Activated CD8-positive, alpha-beta memory T cell treated with anti-CD3 and anti-CD28 coated beads for 24 hours (primary cell): ENCODE measurements around the gene ZNF329.
"Not testable (repeated sequence)": the region's sequence is repeated elsewhere in the genome, so short reads cannot be mapped to it uniquely, and the experiment has no call there.

Experiments used
- DNase-seq: peaks from one replicate; pipeline ENCODE4 v3.0.0-alpha.2; 2020

ZNF329 gene

GRCh38 chr19:58150328-58150921, at the start of gene ZNF329:
TSS of gene ZNF329 (minus strand) at chr19:58150789. CDS start at chr19:58129503, 21,286 bp downstream.
- peak; percentile 99 for DNase-seq

DNA sequence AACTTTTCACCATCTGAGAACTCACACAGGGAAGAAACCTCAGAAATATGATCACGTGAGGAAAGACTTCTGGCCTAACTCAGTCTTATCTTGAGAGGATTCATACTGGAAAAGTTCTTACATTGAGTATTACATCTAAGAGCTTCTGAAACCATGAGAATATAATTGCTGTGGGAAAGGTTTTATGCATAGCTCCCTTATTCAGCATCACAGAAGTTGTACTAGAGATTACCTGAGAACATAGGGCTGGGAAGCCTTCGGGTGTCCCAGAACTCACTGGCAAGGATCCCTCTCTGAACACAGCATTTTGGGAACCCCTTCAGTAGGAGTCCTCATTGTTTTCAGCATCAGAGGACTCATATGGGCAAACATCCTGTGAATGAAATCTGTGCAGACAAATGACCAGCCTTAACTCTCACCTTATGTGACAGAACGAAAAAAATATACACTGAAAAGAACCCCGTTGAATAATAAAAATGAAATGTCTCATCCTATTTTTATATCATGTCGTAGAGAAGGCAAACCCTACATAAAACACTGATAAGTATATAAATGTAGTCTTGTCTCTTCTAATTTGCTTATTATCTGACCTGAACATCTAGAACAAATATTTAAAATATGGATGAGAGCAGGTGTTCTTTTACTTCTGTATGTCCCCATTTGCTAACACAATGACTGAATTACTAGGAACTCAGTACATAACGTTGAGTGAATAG, 46.5 kb upstream of the ZNF329 start:
- no peak for DNase-seq

DNA sequence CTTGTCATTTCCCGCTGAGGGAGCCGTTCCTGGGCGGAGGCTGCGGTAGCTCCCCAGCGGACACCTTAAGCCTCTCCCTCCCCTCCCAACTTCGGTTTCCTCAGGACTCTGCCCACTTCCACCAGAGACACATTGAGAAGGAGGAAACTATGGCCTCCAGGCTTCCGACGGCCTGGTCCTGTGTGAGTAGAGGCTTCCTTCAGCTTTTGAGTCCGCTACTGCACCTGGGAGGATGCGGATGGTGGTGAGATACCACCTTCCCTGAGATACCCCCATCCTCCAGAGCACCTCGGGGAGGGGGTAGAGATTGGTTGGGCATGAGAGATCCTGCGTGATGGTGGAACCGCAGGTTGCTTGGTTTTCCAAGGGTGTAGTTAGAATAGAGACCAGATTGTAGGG, 33.2 kb upstream of the ZNF329 start:
- DNase-seq, result no peak

DNA sequence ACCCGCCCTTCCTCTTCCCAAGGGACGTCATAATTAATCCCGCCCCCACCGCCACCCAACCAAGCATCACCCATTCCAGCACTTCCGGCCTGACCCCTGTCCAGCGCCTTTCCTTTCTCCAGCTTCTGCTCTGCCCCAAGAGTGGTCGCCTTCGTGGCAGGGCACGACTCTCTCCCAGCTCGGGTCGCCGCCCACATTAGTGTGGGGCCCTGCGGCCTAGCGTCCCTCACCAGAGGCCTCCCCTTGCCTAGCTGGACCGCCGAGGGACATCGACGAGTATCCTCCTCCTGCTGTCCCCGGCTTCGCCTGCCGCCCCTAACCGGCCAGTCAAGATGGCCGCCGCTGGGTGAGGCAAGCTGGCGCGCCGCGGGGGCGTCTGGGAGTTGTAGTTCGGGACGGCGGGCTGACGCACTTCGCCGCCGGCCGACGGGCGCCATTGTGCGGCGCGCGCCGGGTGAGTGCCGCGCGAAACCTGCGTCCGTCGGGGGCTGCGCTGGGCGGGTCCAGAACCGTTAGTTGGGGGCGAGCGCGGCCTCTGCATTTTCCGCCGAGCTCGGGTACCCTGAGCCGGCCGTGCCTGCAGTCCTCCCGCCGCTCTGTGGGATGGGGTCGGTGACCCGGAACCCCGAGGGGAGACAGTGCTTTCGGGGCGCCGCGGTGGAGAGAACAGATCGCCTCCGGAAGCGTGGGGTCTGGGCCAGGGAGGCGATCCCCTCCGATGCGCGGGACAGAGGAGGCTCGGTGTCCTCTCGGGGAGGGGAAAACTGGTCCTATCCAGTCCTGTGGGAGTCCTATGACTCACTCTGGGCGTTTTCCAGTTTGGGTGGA, 32.6 kb upstream of the ZNF329 start, which contains the start of gene ZNF274:
Gene ZNF274 (plus strand): TSS at position 73 of the 828 bp plus-strand sequence. CDS start 905 bp downstream, outside the sequence.
- peak; percentile 97 for DNase-seq

GRCh38 chr19:58182577-58182988, 32.0 kb upstream of the ZNF329 start:
- DNase-seq, result no peak

GRCh38 chr19:58181902-58182576, 31.4 kb upstream of the ZNF329 start:
- peak; percentile 75 for DNase-seq

DNA sequence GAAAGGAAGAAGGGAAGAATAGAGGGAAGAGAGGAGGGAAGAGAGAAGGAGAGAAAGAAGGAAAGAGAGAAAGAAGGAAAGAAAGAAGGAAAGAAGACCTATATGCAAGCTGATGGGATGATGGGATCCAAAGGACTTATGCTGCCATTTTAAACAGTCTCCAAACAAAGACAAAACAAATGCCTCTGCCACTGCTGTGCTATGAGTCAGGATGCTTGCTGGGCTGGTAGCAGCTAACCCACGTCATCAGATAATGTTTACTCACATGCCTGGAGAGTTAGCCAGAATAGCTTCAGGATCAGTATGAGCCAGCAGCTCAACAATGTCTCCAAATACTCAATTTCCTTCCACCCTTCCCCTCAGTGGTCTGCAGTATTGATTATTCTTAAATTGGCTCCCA, 20.3 kb upstream of the ZNF329 start:
- no peak for DNase-seq

GRCh38 chr19:58166708-58167280, 16.2 kb upstream of the ZNF329 start:
- no peak for DNase-seq

- DNase-seq, result no peak
Measured at GRCh38 chr19:58166268-58166667, 15.7 kb upstream of the ZNF329 start.

DNA sequence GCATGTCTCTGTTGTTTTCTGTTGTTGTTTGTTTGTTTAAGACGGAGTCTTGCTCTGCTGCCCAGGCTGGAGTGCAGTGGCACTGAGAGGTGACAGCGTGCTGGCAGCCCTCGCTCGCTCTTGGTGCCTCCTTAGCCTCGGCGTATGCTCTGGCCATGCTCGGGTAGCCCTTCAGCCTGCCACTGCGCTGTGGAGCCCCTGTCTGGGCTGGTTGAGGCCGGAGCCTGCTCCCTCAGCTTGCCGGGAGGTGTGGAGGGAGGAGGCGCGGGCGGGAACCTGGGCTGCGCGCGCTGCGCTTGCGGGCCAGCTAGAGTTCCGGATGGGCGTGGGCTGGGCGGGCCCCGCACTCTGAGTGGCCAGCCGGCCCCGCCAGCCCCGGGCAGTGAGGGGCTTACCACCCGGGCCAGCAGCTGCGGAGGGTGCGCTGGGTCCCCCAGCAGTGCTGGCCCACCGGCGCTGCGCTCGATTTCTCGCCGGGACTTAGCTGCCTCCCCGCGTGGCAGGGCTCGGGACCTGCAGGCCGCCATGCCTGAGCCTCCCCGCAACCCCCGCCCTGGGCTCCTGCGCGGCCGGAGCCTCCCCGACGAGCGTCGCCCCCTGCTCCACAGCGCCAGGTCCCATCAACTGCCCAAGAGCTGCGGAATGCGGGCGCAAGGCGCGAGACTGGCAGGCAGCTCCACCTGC, 6.6 kb upstream of the ZNF329 start:
- DNase-seq, result no peak

- DNase-seq, result peak; percentile 100
Measured at GRCh38 chr19:58154679-58155648, 4.4 kb upstream of the ZNF329 start.

GRCh38 chr19:58154287-58154678, 3.7 kb upstream of the ZNF329 start:
- DNase-seq, result no peak

DNA sequence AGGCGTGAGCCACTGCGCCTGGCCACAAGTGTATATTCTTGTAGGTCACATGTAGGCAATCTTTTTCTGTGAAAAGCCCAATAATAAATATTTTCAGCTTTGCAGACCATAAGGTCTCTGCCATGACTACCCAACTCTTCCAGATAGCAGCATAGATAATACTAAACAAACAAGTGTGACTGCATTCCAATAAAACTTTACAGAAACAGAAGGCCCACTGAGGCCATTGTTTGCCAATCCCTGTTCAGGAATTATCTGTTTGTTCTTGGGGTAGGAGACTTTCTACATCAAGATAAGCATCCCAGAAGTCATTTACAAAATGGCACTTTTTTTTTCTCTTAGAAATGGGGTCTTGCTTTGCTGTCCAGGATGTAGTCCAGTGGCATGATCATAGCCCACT, 2.8 kb upstream of the ZNF329 start:
- DNase-seq, result no peak

- not testable (repeated sequence) for DNase-seq
Measured at GRCh38 chr19:58147475-58147874, 3.1 kb downstream of the ZNF329 start.

DNA sequence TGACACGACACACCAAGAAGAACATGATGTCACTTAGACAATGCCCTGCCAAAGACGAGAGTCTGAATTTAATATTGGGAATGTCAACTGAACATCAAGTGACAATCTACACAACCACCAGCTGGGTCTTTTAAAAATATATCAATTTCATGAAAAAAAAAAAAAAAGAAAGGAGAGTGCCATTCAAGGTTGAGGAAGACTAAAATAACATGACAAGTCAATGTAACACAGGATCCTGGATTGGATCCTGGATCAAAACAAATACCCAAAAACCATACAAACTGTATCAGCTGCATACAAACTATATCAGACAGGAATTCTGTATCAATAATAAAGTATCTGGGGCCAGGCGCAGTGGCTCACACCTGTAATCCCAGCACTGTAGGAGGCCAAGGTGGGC, 4.7 kb downstream of the ZNF329 start:
- DNase-seq, result no peak

GRCh38 chr19:58134244-58134643, 16.3 kb downstream of the ZNF329 start:
- no peak for DNase-seq

DNA sequence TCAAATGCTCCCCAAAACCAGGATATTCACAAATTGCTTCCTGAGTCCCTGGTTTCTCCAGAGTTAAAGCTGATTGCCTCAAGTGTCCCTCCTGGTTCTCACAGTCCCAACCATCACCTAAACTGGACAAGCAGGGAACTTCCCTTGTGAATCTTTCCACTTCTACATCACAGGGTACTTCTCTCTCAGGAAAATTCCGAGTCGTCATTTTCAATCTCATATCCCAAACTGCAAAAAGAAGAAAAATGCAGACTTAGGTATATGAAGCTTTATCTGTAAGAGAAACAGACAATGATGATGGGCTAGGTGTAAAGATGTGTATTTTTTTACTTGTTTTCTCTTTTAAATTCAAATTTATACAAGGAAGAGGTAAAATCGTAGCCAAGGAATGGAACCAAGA, 21.3 kb downstream of the ZNF329 start:
- no peak for DNase-seq

DNA sequence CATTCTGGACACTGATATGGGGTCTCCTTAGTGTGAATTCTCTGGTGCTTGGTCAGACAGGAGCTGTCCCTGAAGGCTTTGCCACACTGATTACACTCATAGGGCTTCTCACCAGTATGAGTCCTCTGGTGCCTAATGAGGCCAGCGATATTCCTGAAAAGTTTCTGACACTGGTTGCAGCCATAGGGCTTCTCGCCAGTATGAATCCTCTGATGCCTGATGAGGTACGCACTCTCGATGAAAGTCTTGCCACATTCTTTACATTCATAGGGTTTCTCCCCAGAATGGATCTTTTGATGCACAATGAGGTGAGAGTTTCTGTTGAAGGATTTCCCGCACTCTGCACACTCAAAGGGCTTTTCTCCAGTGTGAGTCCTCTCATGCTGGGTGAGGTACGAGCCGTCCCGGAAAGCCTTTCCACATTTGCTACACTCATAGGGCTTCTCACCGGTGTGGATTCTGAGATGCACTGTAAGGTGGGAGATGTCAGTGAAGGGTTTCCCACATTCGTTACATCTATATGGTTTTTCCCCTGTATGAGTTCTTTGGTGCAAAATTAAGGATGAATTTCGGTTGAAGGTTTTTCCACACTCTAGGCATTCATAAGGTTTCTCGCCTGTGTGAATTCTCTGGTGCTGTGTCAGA, 22.4 kb downstream of the ZNF329 start:
- no peak for DNase-seq

DNA sequence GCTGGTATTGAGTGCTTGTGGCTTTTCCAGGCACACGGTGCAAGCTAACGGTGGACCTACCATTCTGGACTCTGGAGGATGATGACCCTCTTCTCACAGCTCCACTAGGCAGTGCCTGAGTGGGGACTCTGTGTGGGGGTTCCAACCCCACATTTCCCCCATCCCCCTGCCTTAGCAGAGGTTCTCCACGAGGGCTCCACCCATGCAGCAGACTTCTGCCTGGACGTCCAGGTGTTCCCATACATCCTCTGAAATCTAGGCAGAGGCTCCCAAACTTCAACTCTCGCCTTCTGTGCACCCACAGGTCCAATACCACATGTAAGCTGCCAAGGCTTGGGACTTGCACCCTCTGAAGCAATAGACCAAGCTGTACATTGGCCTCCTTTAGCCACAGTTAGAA, 27.2 kb downstream of the ZNF329 start:
- DNase-seq, result no peak

- no peak for DNase-seq
Measured at GRCh38 chr19:58118979-58119733, 31.4 kb downstream of the ZNF329 start.
